Transverse colon (tissue), 4 donors: ENCODE measurements around the gene MMRN2.

Source experiments
- POLR2AphosphoS5 ChIP-seq, 3 donors: sonication (generic); formaldehyde crosslinking; IDR thresholded peaks; one replicate each; pipeline ENCODE4 v1.6.1; 2016; ENCODE audit warnings: antibody characterized with exemption in 3 of 3
- TF ChIP-seq, protein P1 (sequence below), 5 experiments: fragments of 200-600 bp in 3 of 5; fragments of 450-650 bp in 2 of 5; sonication (generic) in 3 of 5; IDR thresholded peaks; 1 replicate in 2 of 5; 2 replicates in 3 of 5; pipeline ENCODE4 v1.5.1; 2016 to 2017; ENCODE audit warnings: antibody characterized with exemption in 5 of 5, inconsistent platforms in 3 of 5, mild to moderate bottlenecking in 2 of 5, moderate library complexity in 1 of 5

DNA sequence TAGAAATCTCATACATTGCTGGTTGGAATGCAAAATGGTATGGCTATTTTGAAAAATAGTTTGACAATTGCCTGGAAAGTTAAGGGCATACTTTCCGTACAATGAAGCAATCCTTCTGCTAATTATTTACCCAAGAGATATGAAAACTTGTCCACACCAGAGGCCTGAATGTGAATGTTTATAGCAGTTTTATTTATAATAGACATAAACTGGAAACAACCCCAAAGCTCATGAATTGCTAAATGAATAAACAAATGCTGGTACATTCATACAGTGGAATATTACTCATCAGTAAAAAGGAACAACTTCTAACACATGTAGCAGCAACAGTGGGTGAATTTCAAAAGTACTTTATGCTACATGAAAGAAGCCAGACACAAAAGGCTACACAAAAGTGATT lies 42.7 kb downstream of the MMRN2 start:
- TF ChIP-seq POLR2AphosphoS5 (IDR thresholded peaks at IDR 0.05), result no peak
- TF ChIP-seq, protein P1, sequence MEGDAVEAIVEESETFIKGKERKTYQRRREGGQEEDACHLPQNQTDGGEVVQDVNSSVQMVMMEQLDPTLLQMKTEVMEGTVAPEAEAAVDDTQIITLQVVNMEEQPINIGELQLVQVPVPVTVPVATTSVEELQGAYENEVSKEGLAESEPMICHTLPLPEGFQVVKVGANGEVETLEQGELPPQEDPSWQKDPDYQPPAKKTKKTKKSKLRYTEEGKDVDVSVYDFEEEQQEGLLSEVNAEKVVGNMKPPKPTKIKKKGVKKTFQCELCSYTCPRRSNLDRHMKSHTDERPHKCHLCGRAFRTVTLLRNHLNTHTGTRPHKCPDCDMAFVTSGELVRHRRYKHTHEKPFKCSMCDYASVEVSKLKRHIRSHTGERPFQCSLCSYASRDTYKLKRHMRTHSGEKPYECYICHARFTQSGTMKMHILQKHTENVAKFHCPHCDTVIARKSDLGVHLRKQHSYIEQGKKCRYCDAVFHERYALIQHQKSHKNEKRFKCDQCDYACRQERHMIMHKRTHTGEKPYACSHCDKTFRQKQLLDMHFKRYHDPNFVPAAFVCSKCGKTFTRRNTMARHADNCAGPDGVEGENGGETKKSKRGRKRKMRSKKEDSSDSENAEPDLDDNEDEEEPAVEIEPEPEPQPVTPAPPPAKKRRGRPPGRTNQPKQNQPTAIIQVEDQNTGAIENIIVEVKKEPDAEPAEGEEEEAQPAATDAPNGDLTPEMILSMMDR (IDR thresholded peaks at IDR 0.05), result no peak
